ENCODE results near the gene ING4. TPM values are rescaled to one million over a fixed set of nuclear protein-coding genes. Genes with fewer than 3 reads are reported as not detected.

ING4 gene
- total RNA-seq, 1 donor from 2014 or later = 23.2 TPM

- intact Hi-C loops (cut with micrococcal nuclease) = no loop called here
- H3K27ac ChIP-seq (replicated peaks) = no peak within 1 kb of the TSS
- peaks cover 100% of the 10 kb centered on the region for H3K27me3 ChIP-seq (ENCODE audit: low read depth)
- DNase-seq = peak; percentile 38
- H3K4me1 ChIP-seq = peaks cover 14% of the 10 kb centered on the region
- no peak for TF ChIP-seq CTCF (IDR thresholded peaks at IDR 0.05; ENCODE audit: borderline replicate concordance)
- H3K36me3 ChIP-seq = no peaks in the 10 kb centered on the region
- no peaks in the 10 kb centered on the region for H3K9me3 ChIP-seq (replicated peaks)
- H3K4me3 ChIP-seq = peak within 1 kb of the TSS; percentile 65
Observed at GRCh38 chr12:6700646-6701051, 37.7 kb upstream of the ING4 start, which contains the start of gene PIANP. TSS of gene PIANP (minus strand) at chr12:6700815. CDS start at chr12:6698061, 2,754 bp downstream.

GRCh38 chr12:6699989-6700645, 37.2 kb upstream of the ING4 start:
- Histone ChIP-seq H3K9me3 (replicated peaks) (no peaks in the 10 kb centered on the region), H3K36me3 (no peaks in the 10 kb centered on the region), H3K4me3 (peak overlapping the region; percentile 65), H3K27ac (replicated peaks) (no peak overlapping the region), H3K27me3 (ENCODE audit: low read depth) (peaks cover 100% of the 10 kb centered on the region), H3K4me1 (peaks cover 14% of the 10 kb centered on the region)
- TF ChIP-seq CTCF (IDR thresholded peaks at IDR 0.05; ENCODE audit: borderline replicate concordance) = no peak
- DNase-seq = no peak
- intact Hi-C loops (cut with micrococcal nuclease) = no loop called here

GRCh38 chr12:6699259-6699988, 36.5 kb upstream of the ING4 start:
- no peaks in the 10 kb centered on the region for H3K9me3 ChIP-seq (replicated peaks)
- H3K36me3 ChIP-seq = no peaks in the 10 kb centered on the region
- H3K27ac ChIP-seq (replicated peaks) = no peak overlapping the region
- H3K4me1 ChIP-seq = peaks cover 14% of the 10 kb centered on the region
- no peak for DNase-seq
- intact Hi-C loops (cut with micrococcal nuclease) = no loop called here
- no peak for TF ChIP-seq CTCF (IDR thresholded peaks at IDR 0.05; ENCODE audit: borderline replicate concordance)
- H3K4me3 ChIP-seq = peak overlapping the region; percentile 65
- peaks cover 94% of the 10 kb centered on the region for H3K27me3 ChIP-seq (ENCODE audit: low read depth)

- H3K4me3 ChIP-seq = no peak overlapping the region
- no peaks in the 10 kb centered on the region for H3K36me3 ChIP-seq
- H3K9me3 ChIP-seq (replicated peaks) = no peaks in the 10 kb centered on the region
- peaks cover 14% of the 10 kb centered on the region for H3K4me1 ChIP-seq
- no peak for DNase-seq
- intact Hi-C loops (cut with micrococcal nuclease) = no loop called here
- no peak overlapping the region for H3K27ac ChIP-seq (replicated peaks)
- no peak for TF ChIP-seq CTCF (IDR thresholded peaks at IDR 0.05; ENCODE audit: borderline replicate concordance)
- peaks cover 85% of the 10 kb centered on the region for H3K27me3 ChIP-seq (ENCODE audit: low read depth)
Observed at GRCh38 chr12:6698352-6699046, 35.6 kb upstream of the ING4 start.

- H3K4me1 ChIP-seq = peaks cover 14% of the 10 kb centered on the region
- no peak overlapping the region for H3K27ac ChIP-seq (replicated peaks)
- no peaks in the 10 kb centered on the region for H3K36me3 ChIP-seq
- H3K4me3 ChIP-seq = no peak overlapping the region
- DNase-seq = no peak
- H3K9me3 ChIP-seq (replicated peaks) = no peaks in the 10 kb centered on the region
- intact Hi-C loops (cut with micrococcal nuclease) = no loop called here
- TF ChIP-seq CTCF (IDR thresholded peaks at IDR 0.05; ENCODE audit: borderline replicate concordance) = peak; percentile 56
- peaks cover 78% of the 10 kb centered on the region for H3K27me3 ChIP-seq (ENCODE audit: low read depth)
Observed at GRCh38 chr12:6697584-6698351, 34.8 kb upstream of the ING4 start.
